Measurements from ENCODE around the gene PDCD4.
"Not testable (repeated sequence)": the region's sequence is repeated elsewhere in the genome, so short reads cannot be mapped to it uniquely, and the experiment has no call there.

PDCD4 gene

GRCh38 chr10:110862961-110863360 lies 8.8 kb upstream of the PDCD4 start:
- DNase-seq = no peak

DNA sequence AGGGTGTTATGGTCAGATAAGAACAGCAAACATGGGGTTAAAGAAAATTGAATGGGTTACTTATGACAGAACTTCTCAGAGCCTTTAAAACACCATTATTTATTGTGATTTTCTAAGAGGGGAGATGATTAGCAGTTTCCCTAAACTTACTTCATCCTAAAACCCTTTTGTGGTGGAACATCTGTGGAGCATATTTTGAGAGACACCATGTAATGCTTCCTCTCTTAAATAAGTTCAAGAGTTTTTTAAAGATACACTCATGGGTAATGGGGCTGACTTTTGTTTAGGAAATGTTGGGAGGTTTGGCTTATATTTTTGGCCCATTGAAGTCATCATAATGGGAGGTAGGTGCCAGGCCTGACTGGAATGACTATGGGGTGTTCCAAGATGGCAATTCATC lies 8.4 kb upstream of the PDCD4 start:
- no peak for DNase-seq

GRCh38 chr10:110863956-110864355 lies 7.8 kb upstream of the PDCD4 start:
- DNase-seq = no peak

- no peak for DNase-seq
Observed at GRCh38 chr10:110864662-110865140, 7.0 kb upstream of the PDCD4 start.

GRCh38 chr10:110865186-110865808 lies 6.4 kb upstream of the PDCD4 start:
- DNase-seq = no peak

GRCh38 chr10:110865809-110866482 lies 5.8 kb upstream of the PDCD4 start:
- DNase-seq = no peak

- DNase-seq = not testable (repeated sequence)
Observed at GRCh38 chr10:110867011-110867806, 4.5 kb upstream of the PDCD4 start.

GRCh38 chr10:110867807-110868465 lies 3.8 kb upstream of the PDCD4 start:
- DNase-seq = no peak

DNA sequence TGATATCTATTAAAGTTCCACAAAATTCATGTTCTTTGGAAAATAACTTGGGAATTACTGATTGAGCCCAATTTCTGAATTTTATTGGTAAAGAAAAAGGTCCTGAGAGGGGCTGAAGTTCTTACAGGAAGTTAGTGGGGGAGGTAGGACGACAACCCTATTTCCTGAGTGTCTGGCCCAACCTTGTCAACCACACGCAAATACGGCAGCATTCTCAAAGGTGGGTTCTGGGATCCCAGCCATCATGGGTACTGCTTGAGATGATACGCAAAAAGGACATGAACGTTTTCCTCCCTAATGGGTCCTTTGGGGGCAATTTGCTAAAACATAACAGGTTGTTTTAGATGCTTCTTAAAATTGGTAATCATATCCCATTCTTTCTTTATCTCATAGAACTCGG lies 2.7 kb upstream of the PDCD4 start:
- DNase-seq = no peak

DNA sequence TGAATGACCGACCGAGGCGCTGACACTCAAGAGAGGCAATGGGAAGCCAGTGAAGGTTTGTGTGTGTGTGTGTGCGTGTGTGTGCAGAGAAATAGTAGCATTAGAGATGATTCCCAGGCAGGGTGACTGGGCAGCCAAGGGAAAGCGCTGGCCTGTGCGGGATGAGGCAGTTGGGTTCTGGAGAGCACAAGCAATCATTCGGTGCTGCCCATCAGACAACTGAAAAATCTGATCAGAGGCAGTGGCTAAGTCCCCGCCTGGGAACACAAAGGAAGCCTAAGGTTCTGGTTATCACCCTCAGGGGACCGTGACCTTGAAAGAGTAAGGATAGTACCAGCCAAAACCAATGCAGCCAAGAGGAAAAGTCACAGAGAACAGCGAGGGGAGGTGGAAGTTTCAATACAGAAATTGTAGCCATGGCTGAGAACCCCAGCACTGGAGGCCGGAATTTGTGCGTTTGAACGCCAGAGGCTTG lies 868 bp upstream of the PDCD4 start:
- no peak for DNase-seq

DNA sequence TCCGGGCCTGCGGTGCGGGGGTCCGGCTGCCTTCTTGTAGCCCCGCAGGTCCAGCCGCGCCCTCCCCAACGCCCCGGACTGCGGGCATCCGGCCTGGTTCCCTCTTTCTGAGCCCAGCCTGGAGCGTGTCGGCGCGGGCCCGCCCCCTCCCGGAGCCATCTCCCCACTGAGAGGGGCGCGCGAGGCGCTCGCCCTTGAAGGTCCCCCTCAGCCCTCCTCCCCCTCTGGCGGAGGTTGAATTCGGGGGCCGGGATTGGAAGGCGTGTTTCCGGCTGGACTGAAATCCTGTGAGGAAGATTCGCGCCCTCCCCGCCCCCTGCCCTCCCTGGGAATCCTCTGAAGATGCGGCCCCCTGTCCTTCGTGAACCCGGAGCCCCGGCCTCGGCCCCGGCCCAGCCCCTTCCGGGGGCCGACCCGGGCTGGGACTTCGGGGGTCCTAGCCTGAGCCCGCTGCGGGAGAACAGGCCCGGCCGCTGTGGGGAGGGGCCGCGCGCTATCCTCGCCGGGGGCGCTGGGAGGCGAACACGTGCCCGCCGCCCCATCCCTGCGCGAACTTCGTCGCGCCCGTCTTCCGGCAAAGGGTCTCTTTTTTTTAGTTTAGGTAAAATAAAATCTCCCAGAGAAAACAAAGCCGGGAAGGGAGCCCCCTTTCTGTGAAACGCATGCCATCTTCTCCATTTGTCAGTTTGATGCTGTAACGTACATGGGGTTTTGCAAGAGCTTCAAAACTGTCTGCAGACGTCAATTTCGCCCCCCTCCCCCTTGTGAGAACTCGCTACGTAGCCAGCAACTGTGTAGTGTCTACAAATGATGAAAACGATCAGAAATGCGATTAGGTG lies 636 bp downstream of the PDCD4 start:
- no peak for DNase-seq

- no peak for DNase-seq
Observed at GRCh38 chr10:110872984-110873923, 1.5 kb downstream of the PDCD4 start.

DNA sequence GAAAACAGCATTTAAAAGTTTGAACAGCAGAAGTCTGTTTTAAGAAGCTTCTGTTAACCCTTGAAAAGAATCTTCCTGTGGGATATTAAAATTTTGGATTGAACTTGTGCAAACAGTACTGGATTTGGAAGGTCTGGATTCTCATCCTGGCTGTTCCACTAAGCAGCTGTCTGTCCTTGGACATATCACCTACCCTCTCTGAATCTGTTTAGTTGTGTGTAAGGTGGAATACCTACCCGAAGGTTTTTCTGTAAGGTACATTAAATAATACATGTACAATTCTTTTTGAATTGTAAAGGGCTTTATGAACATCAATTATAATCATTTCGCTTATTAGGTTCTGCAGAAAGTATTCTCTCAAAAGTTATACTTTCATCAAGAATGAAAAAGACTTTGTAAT lies 2.2 kb downstream of the PDCD4 start:
- no peak for DNase-seq

DNA sequence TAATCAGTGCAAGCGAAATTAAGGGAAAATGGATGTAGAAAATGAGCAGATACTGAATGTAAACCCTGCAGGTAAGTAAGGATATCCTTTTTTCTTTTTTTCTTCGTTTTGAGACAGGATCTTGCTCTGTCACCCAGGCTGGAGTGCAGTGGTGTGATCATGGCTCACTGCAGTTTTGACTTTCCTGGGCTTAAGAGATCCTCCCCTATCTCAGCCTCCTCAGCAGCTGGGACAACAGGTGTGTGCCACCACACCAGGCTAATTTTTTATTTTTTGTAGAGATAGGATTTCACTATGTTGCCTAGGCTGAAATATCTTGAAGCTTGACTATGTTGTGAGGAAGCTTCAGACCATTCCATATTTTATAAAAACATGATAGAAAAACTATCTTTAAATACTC lies 4.3 kb downstream of the PDCD4 start:
- no peak for DNase-seq

- no peak for DNase-seq
Observed at GRCh38 chr10:110876788-110877187, 5.1 kb downstream of the PDCD4 start.

GRCh38 chr10:110880012-110880411 lies 8.3 kb downstream of the PDCD4 start:
- DNase-seq = no peak

- DNase-seq = no peak
Observed at GRCh38 chr10:110881247-110881646, 9.5 kb downstream of the PDCD4 start.

DNA sequence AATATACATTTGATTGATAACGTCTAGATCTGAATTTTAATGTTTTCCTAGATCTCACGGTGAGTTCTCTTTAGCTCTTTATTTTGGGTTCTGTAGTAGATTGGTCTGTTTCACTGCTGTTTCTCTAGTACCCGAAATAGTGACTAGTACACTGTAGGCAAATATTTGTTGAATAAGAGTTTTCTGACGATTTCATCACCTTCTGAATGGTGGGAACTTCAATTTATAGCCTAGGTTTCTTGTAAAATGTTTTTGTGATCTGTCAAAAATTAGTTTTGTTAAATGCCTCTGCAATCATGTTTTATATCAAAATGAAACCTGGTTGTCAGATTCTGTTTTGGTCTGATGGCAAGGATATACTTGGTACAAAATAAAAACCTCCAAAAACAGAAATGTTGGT lies 10.2 kb downstream of the PDCD4 start:
- no peak for DNase-seq

GRCh38 chr10:110883924-110884323 lies 12.2 kb downstream of the PDCD4 start:
- no peak for DNase-seq

- DNase-seq = no peak
Observed at GRCh38 chr10:110885932-110886674, 14.4 kb downstream of the PDCD4 start.
